HCT116 (cell line): ENCODE results near the gene CHST3.

Source experiments
- CTCF ChIP-seq, 3 experiments: fragments of 200-600 bp in 1 of 3; sonication (generic) in 1 of 3; IDR thresholded peaks in 2 of 3; conservative IDR thresholded peaks in 1 of 3; 2 replicates each; pipeline ENCODE4 v1.5.1; 2012 to 2017; ENCODE audit warnings: low read depth in 2 of 3, low read length in 2 of 3, antibody characterized with exemption in 1 of 3, borderline replicate concordance in 1 of 3, control low read depth in 1 of 3, mild to moderate bottlenecking in 1 of 3, mixed read lengths in 1 of 3, mixed run types in 1 of 3, moderate library complexity in 1 of 3; ENCODE audit not compliant: insufficient read depth in 1 of 3
- EZH2phosphoT487 ChIP-seq: fragments of 200-600 bp; IDR thresholded peaks from 2 replicates; pipeline ENCODE4 v1.6.1; 2018; ENCODE audit warnings: antibody characterized with exemption, borderline replicate concordance
- POLR2AphosphoS5 ChIP-seq: IDR thresholded peaks from 2 replicates; pipeline ENCODE4 v1.6.1; 2011; ENCODE audit warnings: mild to moderate bottlenecking, low read depth, low read length, moderate library complexity
- TCF7L2 ChIP-seq: IDR thresholded peaks from 2 replicates; pipeline ENCODE4 v1.7.0; 2011; ENCODE audit warnings: borderline replicate concordance, inconsistent platforms; ENCODE audit not compliant: insufficient read depth, insufficient read length; ENCODE audit errors: extremely low read depth
- ZBTB33 ChIP-seq: IDR thresholded peaks from 2 replicates; pipeline ENCODE4 v1.6.1; 2011; ENCODE audit warnings: mild to moderate bottlenecking, low read length, moderate library complexity; ENCODE audit not compliant: insufficient replicate concordance; ENCODE audit errors: extremely low read depth
- ZFX ChIP-seq: fragments of 450-650 bp; IDR thresholded peaks from 2 replicates; pipeline ENCODE4 v1.6.1; 2017
- ZNF274 ChIP-seq: fragments of 200-500 bp; sonication (Bioruptor generic); IDR thresholded peaks from 2 replicates; pipeline ENCODE4 v1.6.1; 2014; ENCODE audit warnings: mild to moderate bottlenecking, low read depth, low read length, inconsistent platforms

- TF ChIP-seq CTCF (IDR thresholded peaks at IDR 0.05 in 2 of 3, conservative IDR thresholded peaks at IDR 0.05 in 1 of 3; ENCODE audit: borderline replicate concordance in 1 of 3, insufficient read depth in 1 of 3, low read depth in 2 of 3, low read length in 2 of 3): no peak
- no peak for TF ChIP-seq EZH2phosphoT487
- TF ChIP-seq POLR2AphosphoS5: no peak
- no peak for TF ChIP-seq ZFX
- TF ChIP-seq ZNF274: no peak
- no peak for TF ChIP-seq TCF7L2
- TF ChIP-seq ZBTB33: no peak
These were observed 22.9 kb upstream of the CHST3 start for GRCh38 chr10:71941318-71941717.
